GM21515 (cell line): Measurements from ENCODE around the gene LMF1.
"Not testable (repeated sequence)": the region's sequence is repeated elsewhere in the genome, so short reads cannot be mapped to it uniquely, and the experiment has no call there.

Source experiments
- ATAC-seq: cut with Tn5 transposase; IDR thresholded peaks from one replicate; pipeline ENCODE4 v1.9.1; 2021; ENCODE audit not compliant: unreplicated experiment

The LMF1 gene

GRCh38 chr16:953818-954217, 17.0 kb downstream of the LMF1 start:
- not testable (repeated sequence) for ATAC-seq

GRCh38 chr16:952321-952720, 18.5 kb downstream of the LMF1 start:
- no peak for ATAC-seq

- ATAC-seq, result no peak
Observed at GRCh38 chr16:951660-952301, 19.0 kb downstream of the LMF1 start.

GRCh38 chr16:950733-951573, 19.8 kb downstream of the LMF1 start:
- not testable (repeated sequence) for ATAC-seq

- ATAC-seq, result not testable (repeated sequence)
Observed at GRCh38 chr16:948767-949166, 22.0 kb downstream of the LMF1 start.

DNA sequence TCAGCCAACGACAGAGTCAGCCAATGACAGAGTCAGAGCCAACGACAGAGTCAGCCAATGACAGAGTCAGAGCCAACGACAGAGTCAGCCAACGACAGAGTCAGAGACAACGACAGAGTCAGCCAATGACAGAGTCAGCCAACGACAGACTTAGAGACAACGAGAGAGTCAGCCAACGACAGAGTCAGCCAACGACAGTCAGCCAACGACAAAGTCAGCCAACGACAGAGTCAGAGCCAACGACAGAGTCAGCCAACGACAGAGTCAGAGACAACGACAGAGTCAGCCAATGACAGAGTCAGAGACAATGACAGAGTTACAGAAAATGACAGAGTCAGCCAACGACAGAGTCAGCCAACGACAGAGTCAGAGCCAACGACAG, 22.9 kb downstream of the LMF1 start:
- not testable (repeated sequence) for ATAC-seq

DNA sequence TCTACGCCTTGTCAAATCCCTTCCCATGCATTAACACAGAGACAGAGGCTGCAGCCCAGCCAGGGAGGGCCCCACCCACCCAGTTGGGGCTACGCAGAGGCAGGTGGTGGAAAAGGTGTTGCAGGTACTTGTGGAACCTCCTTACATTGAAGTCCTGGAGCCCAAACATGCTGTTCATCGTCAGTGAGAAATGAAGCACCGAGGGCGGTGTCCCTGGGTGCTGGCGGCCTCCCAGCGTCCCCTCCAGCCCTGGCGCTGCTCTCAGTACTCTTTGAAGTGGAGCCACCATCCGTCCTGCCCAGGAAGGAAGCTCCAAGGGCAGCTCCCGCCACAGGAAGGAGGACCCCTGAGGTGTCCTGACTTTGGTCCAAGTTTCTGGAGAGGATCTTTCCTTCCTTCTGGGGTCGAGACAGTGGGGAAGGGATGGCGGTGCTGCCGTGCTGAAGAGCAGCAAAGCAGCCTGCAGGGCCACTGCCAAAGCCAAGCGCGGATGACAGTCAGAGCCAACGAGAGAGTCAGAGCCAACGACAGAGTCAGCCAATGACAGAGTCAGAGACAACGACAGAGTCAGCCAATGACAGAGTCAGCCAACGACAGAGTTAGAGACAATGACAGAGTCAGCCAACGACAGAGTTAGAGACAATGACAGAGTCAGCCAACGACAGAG, 23.4 kb downstream of the LMF1 start:
- ATAC-seq, result no peak

GRCh38 chr16:946048-946395, 24.8 kb downstream of the LMF1 start:
- ATAC-seq, result no peak

- ATAC-seq, result no peak
Observed at GRCh38 chr16:945271-946047, 25.3 kb downstream of the LMF1 start.

DNA sequence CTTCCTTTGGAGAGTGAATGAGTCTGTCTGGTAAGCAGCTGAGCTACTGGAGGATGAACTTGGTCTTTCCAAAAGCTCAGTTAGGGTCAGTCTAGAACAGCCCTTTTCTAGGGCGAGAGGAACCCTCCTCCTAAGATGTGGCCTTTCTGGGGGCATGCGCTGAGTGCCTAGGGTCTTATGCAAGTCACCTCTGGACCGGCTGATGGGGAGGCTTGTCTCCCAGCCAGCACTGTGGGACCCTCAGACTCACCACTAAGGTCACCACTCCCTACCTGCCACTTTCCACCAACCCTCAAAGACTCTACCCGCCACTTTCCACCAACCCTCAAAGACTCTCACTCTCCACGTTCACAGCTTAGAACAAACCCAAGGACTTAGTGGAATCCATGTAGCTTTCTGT, 26.8 kb downstream of the LMF1 start:
- ATAC-seq, result no peak

- no peak for ATAC-seq
Observed at GRCh38 chr16:942436-943060, 28.2 kb downstream of the LMF1 start.

DNA sequence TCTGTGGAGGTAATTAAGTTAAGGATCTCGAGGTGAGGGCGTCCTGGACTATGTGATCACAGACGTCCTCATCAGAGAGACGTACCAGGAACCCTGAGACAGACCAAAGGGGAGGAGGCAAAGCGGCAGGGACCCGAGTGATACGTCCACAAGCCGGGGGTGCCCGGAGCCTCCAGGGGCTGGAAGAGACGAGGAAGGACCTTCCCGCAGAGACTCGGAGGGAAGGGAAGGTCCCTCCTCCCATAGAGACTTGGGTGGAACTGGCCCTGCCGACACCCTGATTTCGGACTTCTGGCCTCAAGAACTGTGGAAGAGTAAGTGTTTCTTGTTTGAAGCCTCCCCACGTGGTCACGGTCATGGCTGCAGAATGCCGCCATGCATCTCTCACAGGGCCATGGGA, 30.8 kb downstream of the LMF1 start:
- ATAC-seq, result no peak

GRCh38 chr16:939311-939710, 31.5 kb downstream of the LMF1 start:
- ATAC-seq, result no peak

- ATAC-seq, result no peak
Observed at GRCh38 chr16:938752-939151, 32.0 kb downstream of the LMF1 start.

DNA sequence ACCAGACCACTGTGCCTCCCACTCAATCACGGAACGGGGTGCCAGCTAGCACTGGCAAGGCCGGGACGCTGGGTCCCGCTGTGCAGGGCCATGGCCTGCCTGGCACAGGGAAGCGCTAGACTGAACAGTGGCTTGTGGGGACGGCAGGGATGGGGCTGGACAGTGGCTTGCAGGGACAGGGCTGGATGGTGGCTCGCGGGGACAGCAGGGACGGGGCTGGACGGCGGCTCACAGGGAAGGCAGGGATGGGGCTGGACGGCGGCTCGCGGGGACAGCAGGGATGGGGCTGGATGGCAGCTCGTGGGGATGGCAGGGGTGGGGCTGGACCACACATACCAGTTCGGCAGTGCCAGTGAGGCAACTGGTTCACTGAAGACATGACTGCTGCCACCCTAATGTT, 32.6 kb downstream of the LMF1 start:
- no peak for ATAC-seq

DNA sequence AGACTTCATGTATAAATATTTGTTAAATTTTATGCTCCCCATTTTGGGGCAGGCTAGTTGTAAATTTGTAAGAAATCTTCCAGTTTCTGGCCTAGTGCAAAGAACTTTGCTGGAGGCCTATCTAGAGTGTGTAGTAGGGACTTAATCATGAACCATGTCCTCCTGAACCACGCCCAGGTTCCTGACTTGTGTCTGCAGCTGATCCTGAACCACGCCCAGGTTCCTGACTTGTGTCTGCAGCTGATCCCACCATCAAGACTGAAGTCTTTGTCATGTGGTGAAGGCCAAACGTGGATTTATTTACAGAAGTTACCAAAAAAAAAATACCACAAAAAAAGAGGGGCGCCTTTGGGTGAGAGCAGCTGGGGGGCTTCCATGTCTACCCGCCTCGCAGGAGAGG, 33.1 kb downstream of the LMF1 start:
- ATAC-seq, result no peak

GRCh38 chr16:937311-937710, 33.5 kb downstream of the LMF1 start:
- ATAC-seq, result no peak

DNA sequence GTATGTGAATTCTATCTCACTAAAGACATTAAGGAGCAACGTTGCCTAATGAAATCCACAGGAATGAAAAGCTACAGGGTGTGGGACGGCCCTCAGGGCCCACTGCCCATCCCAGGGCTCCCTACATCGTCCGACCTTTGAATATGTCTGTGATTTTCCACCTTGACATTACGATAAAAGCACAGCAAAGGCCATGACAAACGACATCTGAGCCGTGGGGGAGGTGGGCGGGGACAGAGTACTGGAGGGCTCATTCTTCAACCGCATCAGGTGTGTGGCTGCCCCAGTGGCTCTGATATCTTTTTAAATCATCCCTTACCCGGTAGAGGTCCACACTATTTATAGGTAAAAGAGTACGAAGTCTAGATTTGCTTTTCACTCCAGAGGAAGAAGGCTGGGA, 35.1 kb downstream of the LMF1 start:
- ATAC-seq, result no peak

DNA sequence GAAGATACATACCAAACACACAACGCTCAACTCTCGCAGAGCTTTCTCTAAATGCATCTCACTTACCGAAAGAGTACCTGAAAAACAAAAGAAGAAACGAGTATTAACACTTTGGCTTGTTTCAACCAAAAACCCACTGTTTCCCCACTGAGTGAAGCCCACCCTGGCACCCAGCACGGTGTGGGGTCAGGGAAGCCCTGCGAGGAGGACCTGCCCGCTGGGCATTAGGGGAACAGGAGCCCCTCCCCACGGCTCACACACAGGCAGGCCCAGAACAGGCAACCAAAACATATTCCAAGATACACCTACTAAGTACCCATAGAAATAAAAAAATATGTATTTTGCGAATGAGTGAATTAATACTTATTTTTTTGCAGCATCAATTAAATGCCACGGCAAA, 36.6 kb downstream of the LMF1 start:
- no peak for ATAC-seq

DNA sequence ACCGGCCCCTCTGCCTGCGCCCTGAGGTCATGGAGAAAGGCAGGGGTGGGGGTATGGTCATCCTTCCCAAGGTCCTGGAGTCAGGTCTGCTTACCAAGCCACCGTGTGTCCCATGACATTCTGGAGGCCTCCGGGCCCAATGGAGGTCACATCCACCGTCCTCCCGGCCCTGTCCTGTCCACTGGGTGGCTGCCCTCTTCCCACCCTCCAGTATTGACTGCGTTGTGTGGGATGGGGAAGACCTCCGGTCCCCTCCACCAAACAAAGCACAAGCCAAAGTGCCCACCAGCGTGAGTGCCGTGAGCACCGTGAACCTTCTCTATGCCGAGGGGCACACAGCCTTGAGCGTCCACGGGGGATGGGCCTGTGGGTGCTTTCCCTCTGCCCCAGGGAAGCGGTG, 37.2 kb downstream of the LMF1 start:
- ATAC-seq, result no peak

DNA sequence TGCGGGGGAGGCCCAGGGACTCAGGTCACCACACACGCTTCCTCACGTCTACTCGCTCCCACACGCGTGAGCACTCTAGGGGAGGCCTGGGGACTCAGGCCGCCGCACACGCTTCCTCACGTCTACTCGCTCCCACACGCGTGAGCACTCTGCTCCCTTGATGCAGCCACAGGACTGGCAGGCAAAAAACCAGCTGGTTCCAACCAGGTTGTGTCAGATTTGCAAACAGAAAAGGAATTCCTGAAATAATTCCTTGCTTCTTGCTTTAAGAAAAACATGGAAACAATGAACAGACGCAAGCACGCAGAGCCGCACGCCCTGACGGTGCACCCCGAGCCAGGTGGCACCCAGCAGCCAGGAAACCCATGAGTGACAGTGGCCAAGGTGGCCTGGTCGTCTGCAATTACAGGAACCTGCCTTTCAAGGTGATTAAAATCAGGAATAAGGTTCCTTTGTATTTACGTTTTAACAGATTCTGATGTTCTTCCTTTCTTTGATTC, 37.9 kb downstream of the LMF1 start:
- ATAC-seq, result no peak
